HEK293 (cell line): ENCODE measurements around the gene ADAM17.

Source experiments
- CTCF ChIA-PET: fragments of 350-600 bp; formaldehyde crosslinking; extraction: SDS; loops from one replicate; lab custom pipeline; 2021; ENCODE audit warnings: antibody characterized with exemption; lab: Yijun Ruan, JAX
- POLR2A ChIA-PET: fragments of 300-600 bp; formaldehyde crosslinking; extraction: SDS; loops from one replicate; lab custom pipeline; 2020; ENCODE audit warnings: antibody characterized with exemption, inconsistent platforms; lab: Yijun Ruan, JAX
- H3K27ac ChIP-seq: fragments of 200-500 bp; sonication (Bioruptor generic); 2 replicates; pipeline ENCODE4 v1.5.1; 2014; ENCODE audit warnings: low read depth, low read length, control low read depth, inconsistent platforms; ENCODE audit errors: extremely low read depth
- H3K36me3 ChIP-seq, 2 experiments: fragments of 200-500 bp in 1 of 2; sonication (Bioruptor generic) in 1 of 2; 1 replicate in 1 of 2; 2 replicates in 1 of 2; pipeline ENCODE4 v1.5.1; 2014 to 2017; ENCODE audit warnings: inconsistent platforms in 2 of 2, low read length in 2 of 2; ENCODE audit not compliant: control insufficient read depth in 2 of 2, insufficient read depth in 1 of 2
- H3K4me1 ChIP-seq: fragments of 200-500 bp; sonication (Bioruptor generic); 2 replicates; pipeline ENCODE4 v1.5.1; 2014; ENCODE audit warnings: mild to moderate bottlenecking, low read length, inconsistent platforms; ENCODE audit not compliant: control insufficient read depth, insufficient read depth
- H3K4me3 ChIP-seq: 2 replicates; pipeline ENCODE4 v1.5.1; 2011; ENCODE audit warnings: low read depth, mild to moderate bottlenecking, control low read depth, low read length, moderate library complexity
- H3K9me3 ChIP-seq: fragments of 200-500 bp; sonication (Bioruptor generic); 2 replicates; pipeline ENCODE4 v1.5.1; 2014; ENCODE audit warnings: low read depth, low read length, inconsistent platforms; ENCODE audit not compliant: control insufficient read depth, insufficient read depth
- EGR2 ChIP-seq: fragments of 450-650 bp; formaldehyde crosslinking; IDR thresholded peaks from 2 replicates; pipeline ENCODE4 v1.5.1; 2016; ENCODE audit warnings: low read depth, missing biosample characterization, missing genetic modification characterization
- GLI2 ChIP-seq: fragments of 450-650 bp; formaldehyde crosslinking; IDR thresholded peaks from 2 replicates; pipeline ENCODE4; 2017; ENCODE audit warnings: missing biosample characterization, missing genetic modification characterization, low read depth, borderline replicate concordance
- HOXD13 ChIP-seq: sonication (generic); formaldehyde crosslinking; IDR thresholded peaks from 2 replicates; pipeline ENCODE4 v1.8.0; 2022; ENCODE audit warnings: missing genetic modification reagents, borderline replicate concordance
- KLF1 ChIP-seq: fragments of 450-650 bp; formaldehyde crosslinking; IDR thresholded peaks from 2 replicates; pipeline ENCODE4 v1.5.1; 2016; ENCODE audit warnings: missing biosample characterization, missing genetic modification characterization
- KLF7 ChIP-seq: fragments of 450-650 bp; formaldehyde crosslinking; IDR thresholded peaks from 2 replicates; pipeline ENCODE4 v1.5.1; 2016; ENCODE audit warnings: missing biosample characterization, missing genetic modification characterization, borderline replicate concordance
- YY1 ChIP-seq: fragments of 450-650 bp; formaldehyde crosslinking; IDR thresholded peaks from 2 replicates; pipeline ENCODE4 v1.5.1; 2018; ENCODE audit warnings: missing biosample characterization, missing genetic modification characterization
- ZFHX2 ChIP-seq: fragments of 450-650 bp; formaldehyde crosslinking; conservative IDR thresholded peaks from 2 replicates; pipeline ENCODE4 v1.5.1; 2016; ENCODE audit warnings: missing biosample characterization, missing genetic modification characterization
- ZNF10 ChIP-seq: fragments of 450-650 bp; formaldehyde crosslinking; IDR thresholded peaks from 2 replicates; pipeline ENCODE4 v1.5.1; 2017; ENCODE audit warnings: missing biosample characterization, missing genetic modification characterization
- ZNF132 ChIP-seq: fragments of 450-650 bp; formaldehyde crosslinking; IDR thresholded peaks from 2 replicates; pipeline ENCODE4 v1.5.1; 2017; ENCODE audit warnings: missing biosample characterization, missing genetic modification characterization, borderline replicate concordance
- ZNF169 ChIP-seq: fragments of 450-650 bp; formaldehyde crosslinking; IDR thresholded peaks from 2 replicates; pipeline ENCODE4 v1.5.1; 2016; ENCODE audit warnings: missing biosample characterization, missing genetic modification characterization
- ZNF302 ChIP-seq: fragments of 450-650 bp; formaldehyde crosslinking; IDR thresholded peaks from 2 replicates; pipeline ENCODE4 v1.5.1; 2016; ENCODE audit warnings: missing biosample characterization, missing genetic modification characterization, low read depth
- ZNF530 ChIP-seq: fragments of 450-650 bp; formaldehyde crosslinking; IDR thresholded peaks from 2 replicates; pipeline ENCODE4 v1.5.1; 2016; ENCODE audit warnings: low read depth, missing biosample characterization, missing genetic modification characterization
- ZNF558 ChIP-seq: fragments of 450-650 bp; formaldehyde crosslinking; IDR thresholded peaks from 2 replicates; pipeline ENCODE4 v1.5.1; 2016; ENCODE audit warnings: missing biosample characterization, missing genetic modification characterization
- ZNF596 ChIP-seq: fragments of 450-650 bp; IDR thresholded peaks from 2 replicates; pipeline ENCODE4 v1.5.0; 2018; ENCODE audit warnings: missing biosample characterization, mild to moderate bottlenecking, missing genetic modification characterization, moderate library complexity
- ZNF623 ChIP-seq: fragments of 450-650 bp; formaldehyde crosslinking; IDR thresholded peaks from 2 replicates; pipeline ENCODE4 v1.5.1; 2016; ENCODE audit warnings: missing biosample characterization, missing genetic modification characterization
- ZNF626 ChIP-seq: fragments of 450-650 bp; sonication (Bioruptor Pico); formaldehyde crosslinking; IDR thresholded peaks from 2 replicates; pipeline ENCODE4 v1.5.1; 2018; ENCODE audit warnings: missing biosample characterization, missing genetic modification characterization, inconsistent platforms
- ZNF747 ChIP-seq: fragments of 450-650 bp; formaldehyde crosslinking; IDR thresholded peaks from 2 replicates; pipeline ENCODE4 v1.5.1; 2016; ENCODE audit warnings: missing biosample characterization, missing genetic modification characterization
- ZNF776 ChIP-seq: fragments of 450-650 bp; formaldehyde crosslinking; IDR thresholded peaks from 2 replicates; pipeline ENCODE4 v1.5.0; 2017; ENCODE audit warnings: missing biosample characterization, missing genetic modification characterization, borderline replicate concordance
- ZNF777 ChIP-seq: fragments of 450-650 bp; formaldehyde crosslinking; IDR thresholded peaks from 2 replicates; pipeline ENCODE4 v1.5.1; 2017; ENCODE audit warnings: missing biosample characterization, missing genetic modification characterization, borderline replicate concordance
- ZXDB ChIP-seq: fragments of 450-650 bp; formaldehyde crosslinking; IDR thresholded peaks from 2 replicates; pipeline ENCODE4 v1.5.1; 2016; ENCODE audit warnings: missing biosample characterization, missing genetic modification characterization
- TF ChIP-seq, protein P1 (sequence below): fragments of 450-650 bp; formaldehyde crosslinking; IDR thresholded peaks from 2 replicates; pipeline ENCODE4 v1.5.1; 2017; ENCODE audit warnings: missing biosample characterization, missing genetic modification characterization
- TF ChIP-seq, protein P2 (sequence below): fragments of 450-650 bp; formaldehyde crosslinking; IDR thresholded peaks from 2 replicates; pipeline ENCODE4 v1.5.1; 2016; ENCODE audit warnings: missing biosample characterization, missing genetic modification characterization
- TF ChIP-seq, protein P3 (sequence below): fragments of 450-650 bp; formaldehyde crosslinking; IDR thresholded peaks from 2 replicates; pipeline ENCODE4 v1.5.1; 2016; ENCODE audit warnings: missing biosample characterization, missing genetic modification characterization, borderline replicate concordance

ADAM17 gene

DNA sequence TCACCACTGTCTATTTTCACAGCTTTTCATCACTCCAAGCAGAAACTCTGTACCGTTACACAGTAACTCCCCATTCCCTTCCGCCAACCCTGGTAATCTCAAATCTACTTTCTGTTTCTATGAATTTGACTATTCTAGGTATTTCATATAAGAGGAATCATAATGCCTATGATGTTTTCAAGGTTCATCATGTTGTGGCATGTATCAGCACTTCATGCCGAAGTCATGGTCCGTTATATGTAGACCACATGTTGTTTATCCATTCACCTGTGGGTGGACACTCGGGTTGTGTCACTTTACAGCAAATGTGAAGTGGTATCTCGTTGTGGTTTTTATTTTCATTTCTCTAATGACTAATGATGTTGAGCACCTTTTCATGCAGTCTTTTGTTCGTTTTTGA lies 110.5 kb downstream of the ADAM17 start (continued):
- TF ChIP-seq KLF7 (tag by site-specific recombination) (no peak), ZNF302 (tag by site-specific recombination) (no peak)
- TF ChIP-seq, protein P1, sequence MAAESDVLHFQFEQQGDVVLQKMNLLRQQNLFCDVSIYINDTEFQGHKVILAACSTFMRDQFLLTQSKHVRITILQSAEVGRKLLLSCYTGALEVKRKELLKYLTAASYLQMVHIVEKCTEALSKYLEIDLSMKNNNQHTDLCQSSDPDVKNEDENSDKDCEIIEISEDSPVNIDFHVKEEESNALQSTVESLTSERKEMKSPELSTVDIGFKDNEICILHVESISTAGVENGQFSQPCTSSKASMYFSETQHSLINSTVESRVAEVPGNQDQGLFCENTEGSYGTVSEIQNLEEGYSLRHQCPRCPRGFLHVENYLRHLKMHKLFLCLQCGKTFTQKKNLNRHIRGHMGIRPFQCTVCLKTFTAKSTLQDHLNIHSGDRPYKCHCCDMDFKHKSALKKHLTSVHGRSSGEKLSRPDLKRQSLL (tag by site-specific recombination), result no peak

DNA sequence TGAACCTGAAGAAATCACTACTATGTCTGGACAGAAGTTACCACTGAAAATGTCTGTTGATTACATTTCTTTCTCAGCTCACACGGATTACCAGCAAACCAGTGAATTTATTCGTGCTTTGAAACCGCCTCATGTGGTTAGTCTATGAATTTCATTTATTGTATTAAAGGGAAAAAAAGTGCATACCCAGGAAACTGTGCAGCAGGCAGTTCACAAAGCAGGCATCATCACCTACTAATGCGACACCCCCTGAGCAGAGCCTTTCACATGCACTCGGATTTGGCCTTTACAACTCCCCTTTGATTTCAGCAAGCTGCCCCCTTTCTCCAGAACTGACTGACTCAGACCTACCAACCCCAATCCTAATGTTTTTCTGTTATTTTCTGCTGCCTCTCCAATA lies 112.1 kb downstream of the ADAM17 start:
- POLR2A ChIA-PET, result no interaction called here
- no peak overlapping the region for H3K4me3 ChIP-seq
- no peaks in the 10 kb centered on the region for H3K4me1 ChIP-seq
- no peak overlapping the region for H3K27ac ChIP-seq
- peaks cover 61 to 88% of the 10 kb centered on the region in 2 experiments for H3K36me3 ChIP-seq
- TF ChIP-seq EGR2 (tag by site-specific recombination) (no peak), YY1 (tag by site-specific recombination) (no peak), ZNF530 (tag by site-specific recombination) (no peak), ZNF777 (tag by site-specific recombination) (no peak), ZNF776 (tag by site-specific recombination) (no peak), ZNF10 (tag by site-specific recombination) (no peak), ZNF623 (tag by site-specific recombination) (no peak)
- TF ChIP-seq, protein P2, sequence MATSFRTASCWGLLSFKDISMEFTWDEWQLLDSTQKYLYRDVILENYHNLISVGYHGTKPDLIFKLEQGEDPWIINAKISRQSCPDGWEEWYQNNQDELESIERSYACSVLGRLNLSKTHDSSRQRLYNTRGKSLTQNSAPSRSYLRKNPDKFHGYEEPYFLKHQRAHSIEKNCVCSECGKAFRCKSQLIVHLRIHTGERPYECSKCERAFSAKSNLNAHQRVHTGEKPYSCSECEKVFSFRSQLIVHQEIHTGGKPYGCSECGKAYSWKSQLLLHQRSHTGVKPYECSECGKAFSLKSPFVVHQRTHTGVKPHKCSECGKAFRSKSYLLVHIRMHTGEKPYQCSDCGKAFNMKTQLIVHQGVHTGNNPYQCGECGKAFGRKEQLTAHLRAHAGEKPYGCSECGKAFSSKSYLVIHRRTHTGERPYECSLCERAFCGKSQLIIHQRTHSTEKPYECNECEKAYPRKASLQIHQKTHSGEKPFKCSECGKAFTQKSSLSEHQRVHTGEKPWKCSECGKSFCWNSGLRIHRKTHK (tag by site-specific recombination), result no peak
- TF ChIP-seq, all 188 proteins: peak for 0
- CTCF ChIA-PET, result no interaction called here
- H3K9me3 ChIP-seq, result no peaks in the 10 kb centered on the region

DNA sequence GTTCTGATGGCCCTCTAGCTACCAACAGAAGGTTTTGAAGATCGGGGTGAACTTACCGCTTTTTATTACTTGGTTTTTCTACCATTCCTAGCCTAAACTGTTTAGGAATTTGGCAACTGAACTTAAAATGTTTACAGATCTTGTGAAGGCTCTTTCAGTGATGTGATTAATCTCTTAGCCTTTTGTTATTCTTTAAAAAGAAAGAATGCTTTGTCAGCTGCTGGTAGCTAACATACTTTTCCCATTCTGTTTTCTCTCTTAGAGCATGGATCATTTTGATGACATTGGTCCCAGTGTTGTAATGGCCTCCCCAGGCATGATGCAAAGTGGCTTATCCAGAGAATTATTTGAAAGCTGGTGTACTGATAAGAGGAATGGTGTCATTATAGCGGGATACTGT lies 114.1 kb downstream of the ADAM17 start:
- no peak overlapping the region for H3K4me3 ChIP-seq
- ChIA-PET POLR2A (no interaction called here), CTCF (interaction anchor here (0.7 kb wide), 1 partner anchor 302 kb away, joined by 3 read pairs; no protein-coding TSS in a partner anchor)
- no peaks in the 10 kb centered on the region for H3K4me1 ChIP-seq
- TF ChIP-seq ZNF132 (tag by site-specific recombination) (no peak), GLI2 (tag by site-specific recombination) (no peak)
- peaks cover 61 to 88% of the 10 kb centered on the region in 2 experiments for H3K36me3 ChIP-seq
- no peaks in the 10 kb centered on the region for H3K9me3 ChIP-seq
- H3K27ac ChIP-seq, result no peak overlapping the region

DNA sequence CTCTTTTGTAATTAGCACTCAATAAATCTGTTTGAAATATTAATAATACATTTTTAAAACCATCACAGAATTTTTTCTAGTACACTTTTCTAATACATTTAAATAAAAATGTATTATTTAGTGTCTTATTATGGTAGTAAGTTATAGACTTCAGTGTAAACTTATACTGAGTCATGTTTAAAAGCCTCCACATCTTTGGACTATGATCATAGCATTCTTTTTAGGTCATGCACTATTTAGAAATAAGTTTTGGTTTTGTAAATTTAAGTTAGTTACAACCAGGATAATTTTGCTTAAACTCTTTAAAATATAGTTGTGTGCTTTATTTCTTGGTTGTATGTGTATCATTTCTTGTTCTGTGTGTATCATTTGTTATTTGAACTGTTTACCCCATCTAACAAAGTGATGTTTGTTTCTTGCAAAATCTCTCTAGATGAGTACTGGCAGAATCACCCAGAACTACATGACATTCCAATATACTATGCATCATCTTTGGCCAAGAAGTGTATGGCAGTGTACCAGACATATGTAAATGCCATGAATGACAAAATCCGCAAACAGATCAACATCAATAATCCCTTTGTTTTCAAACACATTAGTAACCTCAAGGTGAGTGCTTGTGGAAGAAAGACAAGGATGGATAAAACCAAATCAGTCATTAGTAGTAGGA lies 115.4 kb downstream of the ADAM17 start:
- no peak overlapping the region for H3K4me3 ChIP-seq
- CTCF ChIA-PET, result interaction anchor here (0.7 kb wide), 1 partner anchor 73 kb away, joined by 3 read pairs; no protein-coding TSS in a partner anchor
- H3K36me3 ChIP-seq, result peaks cover 68 to 84% of the 10 kb centered on the region in 2 experiments
- TF ChIP-seq ZFHX2 (no peak), ZNF10 (tag by site-specific recombination) (no peak), ZNF747 (tag by site-specific recombination) (no peak), KLF1 (no peak), HOXD13 (CRISPR knock-in tag) (no peak), ZXDB (tag by site-specific recombination) (no peak), ZNF626 (tag by site-specific recombination) (no peak), ZNF558 (tag by site-specific recombination) (no peak), ZNF596 (tag by site-specific recombination) (no peak), ZNF169 (no peak)
- TF ChIP-seq, protein P3, sequence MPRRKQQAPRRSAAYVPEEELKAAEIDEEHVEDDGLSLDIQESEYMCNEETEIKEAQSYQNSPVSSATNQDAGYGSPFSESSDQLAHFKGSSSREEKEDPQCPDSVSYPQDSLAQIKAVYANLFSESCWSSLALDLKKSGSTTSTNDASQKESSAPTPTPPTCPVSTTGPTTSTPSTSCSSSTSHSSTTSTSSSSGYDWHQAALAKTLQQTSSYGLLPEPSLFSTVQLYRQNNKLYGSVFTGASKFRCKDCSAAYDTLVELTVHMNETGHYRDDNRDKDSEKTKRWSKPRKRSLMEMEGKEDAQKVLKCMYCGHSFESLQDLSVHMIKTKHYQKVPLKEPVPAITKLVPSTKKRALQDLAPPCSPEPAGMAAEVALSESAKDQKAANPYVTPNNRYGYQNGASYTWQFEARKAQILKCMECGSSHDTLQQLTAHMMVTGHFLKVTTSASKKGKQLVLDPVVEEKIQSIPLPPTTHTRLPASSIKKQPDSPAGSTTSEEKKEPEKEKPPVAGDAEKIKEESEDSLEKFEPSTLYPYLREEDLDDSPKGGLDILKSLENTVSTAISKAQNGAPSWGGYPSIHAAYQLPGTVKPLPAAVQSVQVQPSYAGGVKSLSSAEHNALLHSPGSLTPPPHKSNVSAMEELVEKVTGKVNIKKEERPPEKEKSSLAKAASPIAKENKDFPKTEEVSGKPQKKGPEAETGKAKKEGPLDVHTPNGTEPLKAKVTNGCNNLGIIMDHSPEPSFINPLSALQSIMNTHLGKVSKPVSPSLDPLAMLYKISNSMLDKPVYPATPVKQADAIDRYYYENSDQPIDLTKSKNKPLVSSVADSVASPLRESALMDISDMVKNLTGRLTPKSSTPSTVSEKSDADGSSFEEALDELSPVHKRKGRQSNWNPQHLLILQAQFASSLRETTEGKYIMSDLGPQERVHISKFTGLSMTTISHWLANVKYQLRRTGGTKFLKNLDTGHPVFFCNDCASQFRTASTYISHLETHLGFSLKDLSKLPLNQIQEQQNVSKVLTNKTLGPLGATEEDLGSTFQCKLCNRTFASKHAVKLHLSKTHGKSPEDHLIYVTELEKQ (tag by site-specific recombination), result no peak
- TF ChIP-seq, all 188 proteins: peak for 0
- Histone ChIP-seq H3K4me1 (no peaks in the 10 kb centered on the region), H3K27ac (no peak overlapping the region), H3K9me3 (no peaks in the 10 kb centered on the region)
- POLR2A ChIA-PET, result no interaction called here
